RWPE1 (cell line): Measurements from ENCODE around the gene PTPRC.
A peak's percentile ranks its signal among the peaks of the same experiment; 100 is the strongest.

Source experiments
- CTCF ChIA-PET: fragments of 350-600 bp; sonication (Branson Sonifier 250); formaldehyde crosslinking; extraction: SDS; loops from one replicate; lab custom pipeline; 2021; lab: Yijun Ruan, JAX
- POLR2A ChIA-PET: fragments of 400-600 bp; formaldehyde crosslinking; extraction: SDS; loops from one replicate; lab custom pipeline; 2020; ENCODE audit warnings: antibody characterized with exemption; ENCODE audit not compliant: low non-redundant PET; lab: Yijun Ruan, JAX
- DNase-seq: peaks from one replicate; pipeline ENCODE4 v3.0.0; 2012; ENCODE audit warnings: low spot score
- H3K27ac ChIP-seq: fragments of 450-650 bp; 2 replicates; pipeline ENCODE4 v1.5.1; 2017
- CTCF ChIP-seq: fragments of 450-650 bp; conservative IDR thresholded peaks from 2 replicates; pipeline ENCODE4 v1.5.1; 2017; ENCODE audit warnings: low read depth, mild to moderate bottlenecking

PTPRC gene

GRCh38 chr1:198708761-198709525 is 70.1 kb downstream of the PTPRC start:
- DNase-seq: no peak
- ChIA-PET POLR2A (no interaction called here), CTCF (no interaction called here)
- no peak overlapping the region for H3K27ac ChIP-seq
- no peak for TF ChIP-seq CTCF

- POLR2A ChIA-PET: no interaction called here
- CTCF ChIA-PET: interaction anchor here (0.6 kb wide), 1 partner anchor 572 kb away, joined by 4 read pairs; no protein-coding TSS in a partner anchor
Observed at GRCh38 chr1:198711837-198712236, 73.0 kb downstream of the PTPRC start.

GRCh38 chr1:198713081-198713480 is 74.2 kb downstream of the PTPRC start:
- no peak overlapping the region for H3K27ac ChIP-seq
- CTCF ChIA-PET: interaction anchor here (0.5 kb wide), 1 partner anchor 557 kb away, joined by 5 read pairs; no protein-coding TSS in a partner anchor
- peak; percentile 25 for DNase-seq
- no peak for TF ChIP-seq CTCF
- POLR2A ChIA-PET: no interaction called here

More at GRCh38 chr1:198711837-198712236, 73.0 kb downstream of the PTPRC start:
- H3K27ac ChIP-seq: no peak overlapping the region
- no peak for DNase-seq
- TF ChIP-seq CTCF: no peak

GRCh38 chr1:198714271-198714670 is 75.4 kb downstream of the PTPRC start:
- ChIA-PET CTCF (interaction anchor here (0.6 to 1.2 kb wide), 3 partner anchors 15 to 1138 kb away, joined by 3 to 4 read pairs (median 3); no protein-coding TSS in a partner anchor), POLR2A (no interaction called here)

GRCh38 chr1:198716051-198716450 is 77.2 kb downstream of the PTPRC start:
- POLR2A ChIA-PET: no interaction called here
- CTCF ChIA-PET: no interaction called here
- DNase-seq: no peak
- H3K27ac ChIP-seq: no peak overlapping the region
- no peak for TF ChIP-seq CTCF

More at GRCh38 chr1:198714271-198714670, 75.4 kb downstream of the PTPRC start:
- TF ChIP-seq CTCF: no peak
- DNase-seq: no peak
- H3K27ac ChIP-seq: no peak overlapping the region

- no peak for DNase-seq
- ChIA-PET POLR2A (no interaction called here), CTCF (no interaction called here)
- no peak for TF ChIP-seq CTCF
- no peak overlapping the region for H3K27ac ChIP-seq
Observed at GRCh38 chr1:198717510-198717909, 78.7 kb downstream of the PTPRC start.
